Stimulated activated CD4-positive, alpha-beta T cell treated with anti-CD3 and anti-CD28 coated beads, Interleukin-2, amount 100 ng/mL, for 4 hours (primary cell): ENCODE measurements around the gene LRP3.
A peak's percentile ranks its signal among the peaks of the same experiment; 100 is the strongest.
"Not testable (repeated sequence)": the region's sequence is repeated elsewhere in the genome, so short reads cannot be mapped to it uniquely, and the experiment has no call there.

Experiments used
- DNase-seq: peaks from one replicate; pipeline ENCODE4 v3.0.0-alpha.2; 2020; ENCODE audit warnings: low read depth

The LRP3 gene

DNA sequence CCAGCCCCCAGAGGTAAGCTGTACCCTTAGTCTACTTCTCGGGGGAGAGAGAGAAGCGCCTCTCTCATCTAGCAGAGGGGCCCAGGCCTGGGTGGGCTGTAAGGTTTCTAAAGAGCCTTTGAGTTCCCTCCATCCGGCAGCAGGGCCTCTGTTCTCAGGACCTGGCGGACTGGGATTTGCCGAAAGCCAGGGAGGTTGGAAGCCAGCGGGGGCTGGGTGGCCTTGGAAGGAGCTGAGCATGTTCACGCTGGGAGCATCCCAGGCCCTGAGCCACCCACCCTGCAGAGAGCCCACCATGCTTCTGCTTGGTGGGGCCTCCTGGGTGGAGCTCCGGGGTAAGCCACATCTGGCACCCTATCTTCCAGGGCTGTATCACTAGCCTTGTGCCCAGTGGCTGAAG lies 23.8 kb downstream of the LRP3 start:
- no peak for DNase-seq

DNA sequence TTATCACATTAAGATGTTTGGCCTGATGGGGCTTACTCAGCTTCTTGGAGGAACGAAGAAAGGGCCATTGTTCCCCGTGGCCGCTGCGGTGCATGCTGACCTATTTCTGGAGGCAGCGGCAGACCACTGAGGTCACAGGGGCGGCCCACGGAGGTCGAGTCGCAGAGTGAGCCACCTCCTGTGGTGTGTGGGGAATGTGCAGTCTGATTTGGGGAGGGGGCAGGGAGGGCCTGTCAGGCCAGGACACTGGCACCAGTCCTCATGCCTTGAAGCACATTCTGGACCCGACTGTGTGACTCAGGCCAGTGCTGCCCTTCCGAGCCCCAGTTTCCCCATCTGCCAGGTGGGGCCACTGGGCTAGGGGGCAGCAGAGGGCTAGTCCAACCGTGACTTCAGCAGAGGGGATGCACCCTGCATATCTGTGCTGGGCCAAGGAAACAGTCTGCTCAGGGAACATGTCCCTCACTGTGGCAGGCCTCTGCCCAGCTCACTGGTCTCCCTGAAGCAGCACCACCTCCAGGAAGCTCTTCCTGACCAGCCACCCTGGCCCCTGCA lies 25.2 kb downstream of the LRP3 start:
- DNase-seq, result no peak

DNA sequence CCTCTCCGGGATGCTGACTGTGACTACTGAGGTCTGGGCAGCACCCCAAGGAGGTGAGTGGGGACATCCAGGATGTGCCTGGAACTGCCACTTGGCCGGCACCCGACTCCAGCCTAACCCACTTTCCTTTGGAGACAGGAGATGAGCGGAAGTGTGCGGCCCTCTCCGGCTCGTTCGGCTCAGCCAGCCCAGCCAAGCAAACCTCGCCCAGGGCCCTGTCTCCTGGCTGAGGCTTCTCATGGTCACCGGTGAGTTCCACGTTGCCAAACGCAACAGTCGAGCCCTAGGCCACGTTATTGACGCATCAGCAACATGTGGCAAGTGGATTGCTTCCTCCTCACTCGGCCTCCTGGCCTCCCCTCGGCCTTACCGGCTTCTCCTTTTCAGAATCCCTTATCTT lies 26.0 kb downstream of the LRP3 start:
- DNase-seq, result no peak

DNA sequence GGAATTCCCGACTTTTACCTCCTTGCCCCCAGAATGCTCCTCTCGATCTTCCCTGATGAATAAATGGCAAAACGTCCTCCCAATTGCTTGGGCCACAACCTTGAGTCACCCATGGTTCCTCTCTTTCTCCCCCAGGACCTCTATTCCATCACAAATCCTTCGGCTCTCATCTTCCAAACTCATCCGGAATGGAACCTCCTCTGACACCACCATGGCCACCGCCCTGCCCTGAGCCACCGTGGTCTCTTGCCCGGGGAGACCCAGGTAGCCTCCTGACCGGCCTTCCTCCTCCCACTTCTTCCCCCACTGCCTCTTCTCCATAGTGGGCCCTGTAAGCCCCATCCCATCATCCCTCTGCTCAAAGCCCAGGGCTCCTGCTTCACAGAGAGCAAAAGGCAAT lies 26.6 kb downstream of the LRP3 start:
- no peak for DNase-seq

DNA sequence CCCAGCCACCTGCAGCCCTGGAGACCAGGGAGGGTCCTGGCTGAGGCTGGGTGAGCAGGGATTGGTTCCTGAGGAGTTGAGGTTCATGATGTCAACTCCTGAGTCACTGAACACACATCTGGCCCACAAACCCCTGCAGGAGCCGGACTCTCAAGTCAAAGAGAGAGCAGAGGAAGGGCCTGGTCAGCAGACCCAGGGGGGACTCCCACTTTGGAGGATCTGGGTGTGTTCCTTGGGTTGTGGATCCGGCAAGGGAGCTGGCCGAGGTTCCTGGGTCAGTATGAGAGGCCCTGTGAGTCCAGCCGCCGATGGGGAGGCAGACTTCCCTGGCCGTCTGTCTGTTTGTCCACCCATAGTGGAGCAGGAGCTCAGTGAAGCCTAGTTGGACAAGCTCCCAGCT lies 27.5 kb downstream of the LRP3 start:
- DNase-seq, result no peak

DNA sequence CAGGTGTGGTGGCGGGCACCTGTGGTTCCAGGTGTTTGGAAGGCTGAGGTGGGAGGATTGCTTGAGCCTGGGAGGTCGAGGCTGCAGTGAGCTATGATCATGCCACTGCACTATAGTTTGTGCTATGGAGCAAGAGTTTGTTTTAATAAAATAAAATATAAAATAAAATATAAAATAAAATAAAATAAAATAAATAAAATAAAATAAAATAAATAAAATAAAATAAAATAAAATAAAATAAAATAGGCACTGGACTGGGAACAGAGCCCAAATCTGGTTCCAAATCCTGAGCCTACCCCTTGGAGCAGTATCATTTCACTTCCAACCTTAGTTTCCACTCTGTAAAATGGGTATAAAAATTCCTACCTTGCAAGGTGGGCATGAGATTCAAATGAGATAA lies 28.1 kb downstream of the LRP3 start:
- DNase-seq, result not testable (repeated sequence)

DNA sequence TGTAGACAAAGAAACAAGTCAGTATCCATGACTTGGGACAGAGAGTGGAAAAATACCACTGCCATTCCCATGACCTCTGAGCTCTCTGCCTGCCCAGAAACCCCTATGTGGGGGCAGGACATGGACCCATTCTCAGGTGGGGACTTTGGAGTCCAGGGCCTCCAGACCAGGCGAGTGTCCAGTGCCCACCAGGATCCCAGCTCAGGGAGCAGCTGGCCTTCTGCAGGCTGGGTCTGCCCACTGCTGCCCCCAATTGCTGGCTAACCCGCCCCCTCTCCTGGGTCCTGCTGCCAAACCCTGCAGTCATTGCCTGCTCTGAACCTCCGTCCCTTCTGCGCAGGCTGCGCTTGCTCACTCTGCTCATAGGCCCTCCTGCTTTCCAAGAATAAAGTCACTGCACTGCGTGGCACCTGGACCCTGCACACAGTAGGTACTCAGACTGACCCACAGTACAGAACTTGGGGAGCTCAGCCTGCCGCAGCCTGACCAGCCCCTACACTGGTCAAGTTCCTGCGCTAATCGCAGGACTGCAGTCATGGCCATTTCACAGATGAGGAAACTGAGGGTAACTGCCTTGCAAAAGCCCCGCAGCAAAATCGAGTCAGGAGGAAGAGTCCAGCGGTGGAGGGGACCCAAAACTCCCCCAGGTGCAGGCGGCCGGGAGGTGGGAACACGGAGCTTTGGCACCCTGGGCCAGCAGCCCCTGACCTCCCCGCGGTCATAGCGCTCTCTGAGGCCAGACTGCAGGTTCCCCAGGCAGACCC lies 30.7 kb downstream of the LRP3 start:
- DNase-seq, result no peak

DNA sequence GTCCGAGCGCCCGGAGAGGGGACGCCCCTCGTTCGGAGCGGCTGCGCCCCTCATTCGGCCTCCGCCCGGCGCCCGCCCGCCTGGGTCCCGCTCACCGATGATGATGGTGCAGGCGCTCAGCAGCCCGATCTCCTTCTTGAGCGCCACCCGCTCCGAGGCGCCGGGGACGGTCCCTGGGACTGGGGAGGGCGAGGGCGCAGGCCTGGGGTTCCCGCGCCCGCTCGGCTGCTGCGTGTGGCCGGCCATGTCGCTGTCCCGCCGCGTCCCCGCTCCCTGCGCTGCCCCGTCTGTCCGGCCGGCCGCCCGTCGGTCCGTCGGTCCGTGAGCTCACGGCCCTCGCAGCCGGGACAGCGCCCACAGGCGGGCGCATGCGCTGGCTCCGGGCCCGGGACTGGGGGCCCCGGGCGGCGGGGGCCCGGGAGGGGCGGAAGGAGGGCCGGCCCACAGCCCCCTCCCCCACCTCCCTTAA lies 31.4 kb downstream of the LRP3 start, which contains the start of gene SLC7A10:
TSS of gene SLC7A10 (minus strand) at position 393 of the 469 bp plus-strand sequence. CDS start at position 246, 147 bp downstream.
- no peak for DNase-seq

DNA sequence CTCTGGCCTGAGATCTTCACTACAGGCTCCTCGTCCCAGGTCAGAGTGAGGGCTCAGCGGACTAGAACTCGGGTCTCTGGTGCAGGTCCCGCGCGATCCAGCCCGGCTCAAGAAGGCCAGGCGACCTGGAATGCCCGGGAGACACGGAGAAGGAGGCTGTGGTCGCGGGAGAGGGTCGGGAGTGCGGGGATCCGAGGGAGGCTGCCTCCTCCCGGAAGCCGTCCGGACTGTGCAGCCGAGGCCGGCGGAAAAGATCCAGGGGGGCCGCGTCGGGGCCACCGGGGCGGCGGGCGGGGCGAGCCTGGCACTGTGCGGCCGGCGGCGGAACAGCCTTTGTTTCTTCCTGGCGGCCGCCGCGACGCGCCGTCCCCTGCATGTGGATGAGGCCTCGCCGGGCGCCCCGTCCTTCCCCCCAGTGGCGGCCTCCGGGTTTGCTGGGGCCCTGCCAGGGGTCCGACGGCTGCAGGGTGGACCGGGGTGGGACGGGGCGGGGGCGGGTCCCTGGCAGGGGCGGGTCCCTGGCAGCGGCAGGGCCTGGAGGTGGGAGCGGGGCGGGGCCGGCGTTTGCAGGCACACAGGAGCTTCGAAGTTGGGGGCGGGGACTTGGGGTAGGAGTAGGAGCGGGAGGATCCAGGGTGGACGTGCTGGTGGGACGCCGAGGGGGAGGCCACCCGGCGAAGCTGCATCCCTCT lies 32.6 kb downstream of the LRP3 start:
- DNase-seq, result no peak

DNA sequence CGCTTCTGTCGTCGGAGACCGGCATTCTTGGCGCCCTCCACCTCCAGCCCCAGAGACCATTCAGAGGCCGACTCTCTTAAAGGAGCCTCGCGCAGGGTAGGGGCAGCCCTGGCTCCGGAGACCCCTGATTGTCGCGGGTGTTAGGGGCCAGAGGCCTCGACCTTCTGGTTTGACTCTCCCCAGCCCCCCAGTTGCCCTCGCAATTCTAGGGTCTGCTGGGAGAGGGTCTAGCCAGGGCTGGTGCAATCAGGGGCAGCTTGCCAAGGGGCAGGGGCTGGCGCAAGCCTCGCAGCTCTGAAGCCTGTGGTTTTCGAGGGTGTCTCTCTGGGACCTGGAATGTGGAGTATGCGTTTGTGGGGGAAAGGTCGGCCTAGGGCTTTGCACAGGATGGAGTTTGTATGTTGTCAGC lies 33.1 kb downstream of the LRP3 start:
- DNase-seq, result no peak

DNA sequence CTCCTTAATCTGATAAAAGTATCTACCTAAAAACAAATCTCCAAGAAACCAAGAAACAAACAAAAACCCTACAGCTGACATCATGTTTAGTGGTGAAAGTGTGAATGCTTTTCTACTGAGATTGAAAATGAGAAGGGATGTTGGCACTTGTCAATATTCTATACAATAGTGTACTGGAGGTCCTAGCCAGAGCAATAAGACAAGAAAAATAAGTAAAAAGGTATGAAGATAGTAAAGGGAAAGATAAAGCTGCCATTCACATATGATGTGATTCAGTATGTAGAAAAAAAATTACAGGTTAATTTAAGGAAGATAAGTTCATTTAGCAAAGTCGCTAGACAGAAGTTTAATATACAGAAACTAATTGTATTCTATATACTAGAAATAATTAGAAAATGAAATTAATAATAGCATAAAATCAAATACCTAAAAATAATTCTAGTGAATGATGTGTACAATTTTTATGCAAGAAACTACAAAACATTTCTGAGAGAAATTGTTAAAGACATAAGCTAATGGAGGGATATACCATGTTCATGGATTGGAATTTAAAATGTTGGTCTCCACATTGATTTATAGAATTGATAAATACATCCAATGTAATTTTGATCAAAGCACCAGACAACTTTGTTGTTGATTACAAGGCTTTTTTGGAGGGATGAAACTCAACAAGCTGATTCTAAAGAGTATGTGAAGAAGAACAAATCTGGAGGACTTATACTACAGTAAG lies 33.9 kb downstream of the LRP3 start:
- DNase-seq, result no peak

DNA sequence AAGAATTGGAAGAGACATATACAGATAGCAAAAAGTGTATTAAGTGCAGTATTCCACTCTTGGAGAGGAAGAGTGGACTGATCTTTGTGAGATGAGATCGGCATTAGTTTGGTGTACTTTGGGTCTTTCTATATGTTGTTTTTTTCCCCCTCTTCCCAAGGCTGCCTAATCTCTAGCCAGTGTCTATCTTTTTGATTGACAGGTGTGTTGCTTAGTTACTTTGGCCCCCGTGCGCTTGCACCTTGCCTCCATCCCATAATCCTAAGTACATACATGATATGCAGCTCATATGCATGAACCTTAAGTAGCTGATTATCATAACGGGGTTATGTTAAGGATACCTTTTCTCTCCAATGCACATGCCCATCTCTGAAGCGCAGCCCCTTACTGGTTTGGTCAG lies 35.8 kb downstream of the LRP3 start:
- no peak for DNase-seq

DNA sequence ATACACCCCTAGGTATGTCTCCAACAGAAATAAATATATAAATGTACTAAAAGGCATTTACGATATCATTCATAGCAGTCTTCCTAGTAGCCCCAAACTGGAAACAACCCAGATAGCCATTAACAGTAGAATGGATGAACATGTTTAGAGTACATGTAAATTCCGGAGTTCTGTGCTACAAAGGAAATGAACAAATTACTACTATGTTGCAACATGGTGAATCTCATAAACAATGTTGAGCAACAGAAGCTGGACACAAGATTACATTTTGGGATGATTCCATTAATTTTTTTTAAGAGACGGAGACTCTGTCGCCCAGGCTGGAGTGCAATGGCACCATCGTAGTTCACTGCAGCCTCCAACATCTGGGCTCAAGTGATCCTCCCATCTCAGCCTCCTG lies 37.4 kb downstream of the LRP3 start:
- DNase-seq, result no peak

DNA sequence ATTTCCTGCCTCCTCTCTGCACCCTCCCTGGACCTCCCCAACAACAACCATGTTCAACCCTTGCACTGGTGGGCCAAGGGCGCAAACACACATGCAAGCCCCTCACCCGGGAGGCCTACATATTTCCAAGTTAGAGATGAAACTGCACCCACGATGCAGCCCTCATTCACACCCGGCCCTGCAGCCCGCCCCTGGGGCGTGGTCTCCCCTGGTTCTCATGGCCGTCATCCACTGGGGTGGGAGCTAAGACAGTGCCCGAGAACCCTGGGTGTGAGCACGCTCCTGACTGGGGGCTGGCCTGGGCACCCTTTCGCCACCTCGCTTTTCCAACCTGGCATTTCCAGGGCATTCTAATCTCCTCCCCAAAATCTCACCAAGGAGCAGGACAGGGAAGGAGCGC lies 38.5 kb downstream of the LRP3 start:
- DNase-seq, result no peak

DNA sequence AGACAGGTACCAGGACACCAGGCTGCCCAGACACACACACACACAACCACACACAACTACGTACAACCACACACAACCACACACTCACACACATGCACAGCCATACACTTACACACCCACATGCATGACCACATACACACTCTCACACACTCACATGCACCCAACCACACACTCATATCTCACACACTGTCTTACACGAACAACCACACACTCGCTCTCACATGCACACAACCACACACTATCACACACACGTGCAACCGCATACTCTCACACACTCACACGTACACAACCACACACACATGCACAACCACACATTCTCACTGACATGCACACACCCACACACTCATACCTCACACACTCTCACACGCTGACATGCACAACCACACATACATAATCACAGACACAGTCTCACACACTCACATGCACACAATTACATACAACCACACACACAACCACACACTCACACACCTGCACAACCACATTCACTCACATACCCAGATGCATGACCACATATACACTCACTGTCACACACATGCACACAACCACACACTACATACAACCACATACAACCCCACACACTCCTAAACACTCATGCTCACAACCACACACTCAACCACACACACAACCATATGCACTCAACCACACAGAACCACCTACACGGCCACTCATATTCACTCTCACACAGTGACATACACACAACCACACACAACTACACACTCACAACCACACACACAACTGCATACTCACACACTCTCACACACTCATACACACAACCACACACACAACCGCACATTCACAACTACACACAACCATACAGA lies 39.1 kb downstream of the LRP3 start:
- DNase-seq, result no peak

DNA sequence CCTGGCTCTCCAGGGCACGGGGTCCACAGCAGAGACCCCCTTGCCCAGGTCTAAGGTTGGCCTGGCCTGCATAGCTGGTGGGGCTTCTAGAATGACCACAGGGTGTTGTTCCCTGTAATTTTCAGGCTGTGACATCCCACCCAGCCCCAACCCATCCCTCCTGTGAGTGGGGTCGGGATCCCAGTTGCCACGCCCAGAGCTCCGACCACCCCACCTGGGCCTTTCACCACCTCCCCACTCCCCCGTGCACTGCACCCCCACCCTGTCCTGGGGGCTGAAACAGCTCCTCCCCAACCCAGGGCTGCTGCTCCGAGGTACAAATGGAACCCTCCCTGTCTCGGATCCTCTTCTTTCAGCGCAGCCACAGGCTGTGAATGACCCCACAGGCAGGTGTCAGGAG lies 40.0 kb downstream of the LRP3 start:
- DNase-seq, result no peak

DNA sequence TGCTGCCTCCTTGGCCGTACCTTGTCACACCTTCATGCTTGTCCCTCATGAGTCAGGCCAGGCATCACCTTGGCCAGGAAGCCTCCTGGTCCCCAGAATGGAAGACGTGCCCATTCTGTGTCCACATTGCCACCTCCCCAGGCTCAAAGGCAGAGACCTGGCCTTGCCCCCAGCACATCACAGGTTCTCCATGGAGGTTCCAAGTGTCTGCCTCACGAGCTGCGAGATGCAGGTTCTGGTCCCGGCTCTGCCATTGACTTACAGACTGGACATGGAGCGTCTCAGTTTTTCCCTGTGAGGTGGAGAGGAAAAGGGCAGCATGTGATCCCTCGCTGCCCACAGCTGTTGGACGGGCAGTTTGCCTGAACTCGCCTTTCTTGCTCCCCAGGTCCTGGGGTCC lies 40.6 kb downstream of the LRP3 start:
- DNase-seq, result no peak

DNA sequence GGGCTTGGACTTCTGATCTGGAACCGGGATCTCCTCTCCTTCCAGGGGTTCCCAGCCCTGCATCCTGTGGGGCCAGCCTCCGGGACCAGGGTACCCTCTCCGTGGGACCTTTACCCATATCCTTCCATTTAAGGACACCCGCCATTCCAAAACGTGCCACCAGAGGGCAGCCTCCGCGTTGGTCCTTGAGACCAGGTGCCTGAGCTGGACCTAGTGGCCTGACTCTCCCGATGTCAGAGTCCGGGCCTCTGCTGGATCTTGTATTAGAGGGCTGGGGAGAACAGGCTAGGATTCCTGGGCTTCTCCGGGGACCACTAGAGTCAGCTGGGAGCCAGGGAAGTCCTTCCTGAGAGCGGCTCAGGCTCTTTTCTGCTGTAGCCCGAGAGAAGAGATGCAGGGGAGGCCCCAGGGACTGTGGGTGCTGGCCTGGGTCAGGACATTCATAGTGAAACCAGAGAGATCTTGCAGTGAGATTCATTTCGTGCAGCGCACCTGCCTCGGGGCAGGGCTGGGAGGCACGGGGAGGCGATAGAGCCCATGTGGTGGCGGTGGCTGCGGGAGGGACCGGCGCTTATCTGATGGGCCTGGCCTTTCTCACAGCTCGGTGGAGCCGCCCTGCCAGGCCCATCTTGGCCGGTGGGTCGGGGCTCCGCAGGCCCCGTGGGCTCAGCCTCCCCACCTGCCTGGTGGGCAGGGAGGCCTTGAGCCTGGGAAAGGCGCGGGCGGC lies 41.3 kb downstream of the LRP3 start:
- peak; percentile 66 for DNase-seq

DNA sequence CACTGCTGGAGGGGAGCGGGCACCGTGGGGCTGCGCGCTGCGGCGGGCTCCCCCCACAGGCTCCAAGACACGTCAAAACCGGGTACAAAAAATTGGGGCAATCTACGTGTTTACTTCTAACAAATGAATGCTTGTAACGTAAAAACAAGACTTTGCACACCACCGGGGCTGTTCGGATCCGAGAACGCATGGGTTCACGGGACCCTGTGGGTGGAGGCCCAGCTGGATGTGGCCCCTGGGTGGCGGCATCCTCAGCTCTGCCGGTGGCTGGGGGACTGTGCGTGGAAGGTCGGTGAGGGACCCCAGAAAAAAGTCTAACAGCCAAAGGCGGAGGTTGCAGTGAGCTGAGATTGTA lies 41.8 kb downstream of the LRP3 start:
- no peak for DNase-seq

DNA sequence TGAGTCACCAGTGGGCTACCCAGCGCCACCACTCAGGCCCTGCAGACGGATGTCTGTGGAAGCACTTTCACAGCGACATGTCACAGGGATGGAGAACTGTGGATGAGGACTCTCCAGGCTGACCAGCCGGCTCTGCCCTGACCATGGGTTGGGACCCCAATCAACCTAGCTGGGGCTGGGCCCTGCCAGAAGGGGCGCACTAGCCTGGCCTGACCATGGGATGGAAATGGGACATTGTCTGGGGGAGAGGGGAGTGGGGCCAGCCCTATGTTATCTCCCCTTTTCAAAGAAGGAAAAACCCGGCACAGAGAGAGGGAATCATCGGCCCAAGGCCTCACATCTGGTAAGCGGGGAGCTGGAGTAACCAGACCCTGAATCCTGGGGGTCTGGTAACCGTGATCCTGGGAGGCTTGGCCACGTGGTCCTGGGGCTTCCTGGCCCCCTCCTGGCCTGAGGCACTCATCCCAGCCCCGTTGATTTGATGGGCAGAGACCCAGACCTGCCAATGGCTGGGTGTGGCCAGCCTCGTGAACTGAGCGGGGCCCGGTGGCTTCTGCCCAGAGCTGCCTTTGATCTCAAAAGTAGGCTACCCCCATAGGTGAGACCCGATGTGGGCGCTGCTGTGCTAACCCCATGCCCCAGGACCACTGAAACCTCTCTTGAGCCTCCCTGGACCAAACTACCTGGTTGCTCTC lies 42.7 kb downstream of the LRP3 start:
- no peak for DNase-seq
